Prostate gland (tissue), 2 donors: Measurements from ENCODE around the gene KCNJ3. TPM values are rescaled to one million over a fixed set of nuclear protein-coding genes. Genes with fewer than 3 reads are reported as not detected.

Experiments
- DNase-seq: peaks from one replicate; pipeline ENCODE4 v3.0.0-alpha.2; 2019; ENCODE audit warnings: low spot score
- H3K27ac ChIP-seq, 2 donors: fragments of 200-600 bp; sonication (generic); 2 replicates each; pipeline ENCODE4 v1.5.1; 2017 to 2019
- H3K27me3 ChIP-seq: fragments of 200-600 bp; sonication (generic); replicated peaks from 2 replicates; pipeline ENCODE4 v1.5.1; 2019; ENCODE audit not compliant: insufficient read depth
- H3K36me3 ChIP-seq, 2 donors: fragments of 200-600 bp; sonication (generic); 1 replicate in 1 of 2; 2 replicates in 1 of 2; pipeline versions ENCODE4 v1.5.1 to v1.8.1; 2017 to 2019
- H3K4me1 ChIP-seq: fragments of 200-600 bp; sonication (generic); replicated peaks from 2 replicates; pipeline ENCODE4 v1.5.1; 2019
- H3K4me3 ChIP-seq, 2 donors: fragments of 200-600 bp; sonication (generic); 2 replicates each; pipeline ENCODE4 v1.5.1; 2017 to 2019
- H3K9me3 ChIP-seq: fragments of 200-600 bp; sonication (generic); 2 replicates; pipeline ENCODE4 v1.5.1; 2017
- POLR2A ChIP-seq: fragments of 450-650 bp; IDR thresholded peaks from one replicate; pipeline ENCODE4 v1.6.1; 2016; ENCODE audit warnings: antibody characterized with exemption, mild to moderate bottlenecking
- POLR2AphosphoS5 ChIP-seq: sonication (generic); formaldehyde crosslinking; IDR thresholded peaks from one replicate; pipeline ENCODE4 v1.6.1; 2017; ENCODE audit warnings: antibody characterized with exemption
- WGBS: methylation state at CpG from one replicate; pipeline ENCODE4 v1.1.5; 2018; 5-methylcytosine and 5-hydroxymethylcytosine counted together
- intact Hi-C: fragments of 100-400 bp; cut with DNase I; formaldehyde crosslinking; loops from one replicate; pipeline ENCODE4 v1.14.2; 2022
- total RNA-seq, 2 donors: library from RNA; depleted of rRNA; stranded (reverse); fragments of >200 nt; gene quantifications; one replicate each; pipeline ENCODE4 v1.1.0, GENCODE V29; 2016
- TF ChIP-seq, protein P1 (sequence below), 4 experiments: fragments of 200-600 bp in 2 of 4; fragments of 450-650 bp in 2 of 4; sonication (generic) in 2 of 4; IDR thresholded peaks; 1 replicate in 3 of 4; 2 replicates in 1 of 4; pipeline ENCODE4 v1.5.1; 2016 to 2019; ENCODE audit warnings: antibody characterized with exemption in 4 of 4, mild to moderate bottlenecking in 2 of 4, moderate library complexity in 2 of 4

The KCNJ3 gene
- total RNA-seq, 2 donors from 2014 or later: 2.7 to 8.8 TPM

DNA sequence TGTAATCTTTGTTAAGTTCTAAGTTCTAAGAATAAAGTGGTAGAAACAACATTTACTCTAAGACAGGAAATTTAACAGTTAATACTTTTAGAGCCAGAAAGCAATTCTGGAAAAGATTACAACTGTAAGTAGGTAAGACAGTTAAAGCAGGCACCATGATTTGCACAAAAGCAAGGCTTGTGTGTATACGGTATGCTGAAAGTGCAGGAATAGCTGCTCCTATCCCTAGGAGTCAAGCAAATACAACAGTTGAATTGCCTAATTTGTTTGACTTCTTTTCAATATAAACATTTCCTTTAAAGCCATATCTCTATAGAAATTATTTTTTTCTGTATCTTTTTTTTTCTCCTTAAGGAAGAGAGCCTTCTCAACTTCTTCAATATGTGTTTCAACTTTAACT lies 116.4 kb downstream of the KCNJ3 start:
- Histone ChIP-seq H3K36me3 (no peaks in the 10 kb centered on the region), H3K27me3 (no peaks in the 10 kb centered on the region), H3K9me3 (no peaks in the 10 kb centered on the region), H3K4me3 (no peak overlapping the region), H3K27ac (no peak overlapping the region), H3K4me1 (no peaks in the 10 kb centered on the region)
- TF ChIP-seq, protein P1, sequence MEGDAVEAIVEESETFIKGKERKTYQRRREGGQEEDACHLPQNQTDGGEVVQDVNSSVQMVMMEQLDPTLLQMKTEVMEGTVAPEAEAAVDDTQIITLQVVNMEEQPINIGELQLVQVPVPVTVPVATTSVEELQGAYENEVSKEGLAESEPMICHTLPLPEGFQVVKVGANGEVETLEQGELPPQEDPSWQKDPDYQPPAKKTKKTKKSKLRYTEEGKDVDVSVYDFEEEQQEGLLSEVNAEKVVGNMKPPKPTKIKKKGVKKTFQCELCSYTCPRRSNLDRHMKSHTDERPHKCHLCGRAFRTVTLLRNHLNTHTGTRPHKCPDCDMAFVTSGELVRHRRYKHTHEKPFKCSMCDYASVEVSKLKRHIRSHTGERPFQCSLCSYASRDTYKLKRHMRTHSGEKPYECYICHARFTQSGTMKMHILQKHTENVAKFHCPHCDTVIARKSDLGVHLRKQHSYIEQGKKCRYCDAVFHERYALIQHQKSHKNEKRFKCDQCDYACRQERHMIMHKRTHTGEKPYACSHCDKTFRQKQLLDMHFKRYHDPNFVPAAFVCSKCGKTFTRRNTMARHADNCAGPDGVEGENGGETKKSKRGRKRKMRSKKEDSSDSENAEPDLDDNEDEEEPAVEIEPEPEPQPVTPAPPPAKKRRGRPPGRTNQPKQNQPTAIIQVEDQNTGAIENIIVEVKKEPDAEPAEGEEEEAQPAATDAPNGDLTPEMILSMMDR (IDR thresholded peaks at IDR 0.05): no peak
- TF ChIP-seq POLR2AphosphoS5: no peak
- TF ChIP-seq POLR2A: no peak
- intact Hi-C loops: no loop called here
- DNase-seq: no peak
- 38% methylated on average over 1 of the region's 1 CpG for WGBS

GRCh38 chr2:154825358-154825757 lies 126.9 kb downstream of the KCNJ3 start:
- no peak for DNase-seq
- WGBS: 70% methylated on average over 2 of the region's 2 CpGs
- no peaks in the 10 kb centered on the region for H3K27me3 ChIP-seq
- no peaks in the 10 kb centered on the region for H3K9me3 ChIP-seq
- no peaks in the 10 kb centered on the region for H3K36me3 ChIP-seq
- no peak overlapping the region for H3K4me3 ChIP-seq
- intact Hi-C loops: no loop called here
- TF ChIP-seq, protein P1 (IDR thresholded peaks at IDR 0.05): no peak
- TF ChIP-seq POLR2AphosphoS5: no peak
- TF ChIP-seq POLR2A: no peak
- no peak overlapping the region for H3K27ac ChIP-seq
- no peaks in the 10 kb centered on the region for H3K4me1 ChIP-seq

DNA sequence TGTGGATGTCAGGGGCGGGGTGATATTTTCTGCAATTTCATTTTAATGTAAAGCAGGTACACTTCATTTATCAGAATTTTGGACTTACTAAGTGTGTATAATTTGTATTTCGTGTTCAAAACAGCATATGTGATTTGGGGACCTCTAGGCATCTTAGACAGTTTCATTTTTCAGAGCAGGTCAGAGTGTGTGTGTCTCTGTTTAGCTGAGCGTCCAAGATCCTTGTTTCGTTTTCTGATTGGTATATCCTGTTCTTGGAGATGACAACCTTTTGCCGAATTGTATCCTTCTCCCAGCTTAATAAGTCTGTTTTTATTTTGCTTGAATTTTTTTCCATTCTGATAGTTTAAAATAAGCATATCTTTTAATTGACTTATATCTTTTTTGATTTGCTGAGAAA lies 128.3 kb downstream of the KCNJ3 start:
- H3K9me3 ChIP-seq: no peaks in the 10 kb centered on the region

DNA sequence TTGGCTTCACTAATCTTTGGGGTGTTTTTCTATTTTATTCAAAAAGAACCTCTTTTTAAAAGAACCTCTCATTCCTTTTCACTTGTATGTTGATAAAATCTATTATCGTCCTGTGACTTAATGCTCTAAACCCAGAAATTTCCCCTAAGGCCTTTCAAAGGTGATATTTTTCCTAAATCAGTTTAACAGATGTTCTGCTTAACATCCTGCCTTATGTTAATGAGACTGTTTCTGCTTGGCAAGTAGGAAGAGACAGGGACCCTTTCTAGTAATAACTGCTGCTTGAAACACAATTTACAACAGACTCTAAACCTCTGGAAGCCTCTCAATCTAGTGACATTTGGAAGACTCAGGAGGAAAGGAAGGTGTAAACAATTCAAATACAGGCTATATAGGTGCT lies 128.8 kb downstream of the KCNJ3 start:
- no peak for DNase-seq
- Histone ChIP-seq H3K4me1 (no peaks in the 10 kb centered on the region), H3K27me3 (no peaks in the 10 kb centered on the region), H3K36me3 (no peaks in the 10 kb centered on the region), H3K4me3 (no peak overlapping the region), H3K27ac (no peak overlapping the region), H3K9me3 (no peaks in the 10 kb centered on the region)
- intact Hi-C loops: no loop called here
- TF ChIP-seq, protein P1 (IDR thresholded peaks at IDR 0.05): no peak
- TF ChIP-seq POLR2AphosphoS5 (no peak), POLR2A (no peak)
- 21% methylated on average over 1 of the region's 1 CpG for WGBS

More for the DNA sequence above, 128.3 kb downstream of the KCNJ3 start:
- no peaks in the 10 kb centered on the region for H3K4me1 ChIP-seq
- no peaks in the 10 kb centered on the region for H3K36me3 ChIP-seq
- intact Hi-C loops: no loop called here
- no peaks in the 10 kb centered on the region for H3K27me3 ChIP-seq
- no peak overlapping the region for H3K4me3 ChIP-seq
- H3K27ac ChIP-seq: no peak overlapping the region
- WGBS: 77% methylated on average over 5 of the region's 5 CpGs
- DNase-seq: no peak
- TF ChIP-seq POLR2AphosphoS5 (no peak), POLR2A (no peak)
- TF ChIP-seq, protein P1 (IDR thresholded peaks at IDR 0.05): no peak

DNA sequence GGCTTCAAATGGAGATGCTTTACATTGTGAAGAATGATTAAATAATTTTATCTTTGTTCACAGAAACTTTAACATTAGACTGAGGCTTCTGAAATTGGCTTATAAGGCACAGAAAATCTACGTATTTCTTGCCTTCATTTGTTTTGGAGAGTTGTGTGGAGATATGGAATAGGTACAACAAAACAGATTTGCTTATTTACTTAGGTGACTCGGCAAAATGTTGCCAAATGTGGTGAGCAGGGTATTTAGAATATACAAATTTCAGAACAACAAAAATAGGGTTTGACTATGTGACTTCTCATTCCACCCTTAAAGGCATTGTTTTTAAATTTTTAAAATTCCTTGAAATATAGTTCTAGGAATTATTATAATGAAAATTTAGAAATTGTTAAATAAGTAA lies 134.2 kb downstream of the KCNJ3 start:
- H3K36me3 ChIP-seq: no peaks in the 10 kb centered on the region
- WGBS: 97% methylated on average over 2 of the region's 2 CpGs
- no peak overlapping the region for H3K4me3 ChIP-seq
- no peak for TF ChIP-seq POLR2AphosphoS5
- TF ChIP-seq, protein P1 (IDR thresholded peaks at IDR 0.05): no peak
- intact Hi-C loops: no loop called here
- no peaks in the 10 kb centered on the region for H3K4me1 ChIP-seq
- DNase-seq: no peak
- no peak overlapping the region for H3K27ac ChIP-seq
- no peaks in the 10 kb centered on the region for H3K9me3 ChIP-seq
- no peaks in the 10 kb centered on the region for H3K27me3 ChIP-seq
